ENCODE measurements around the gene JPH4.

DNA sequence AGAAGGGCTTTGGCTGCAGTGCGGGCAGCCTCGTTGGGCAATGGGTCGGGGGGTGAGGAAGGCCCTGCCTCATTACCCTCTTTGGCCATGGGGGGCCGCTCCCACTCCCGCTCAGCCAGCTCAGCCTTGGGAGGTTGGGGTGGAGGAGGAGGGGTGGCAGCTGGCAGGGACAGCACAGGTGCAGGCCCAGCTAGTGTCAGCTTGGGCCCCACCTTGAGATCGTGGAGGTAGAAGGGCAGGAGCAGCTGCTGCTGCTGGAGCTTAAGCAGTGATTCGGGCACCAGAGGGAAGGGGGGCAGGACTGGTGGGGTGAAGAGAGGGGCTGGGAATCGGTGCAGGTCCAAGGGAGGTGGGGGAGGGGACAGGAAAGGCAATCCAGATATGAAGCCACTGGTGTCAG lies 53.0 kb downstream of the JPH4 start:
- TF ChIP-seq EZH2phosphoT487 (IDR thresholded peaks at IDR 0.05) (no peak), EZH2 (IDR thresholded peaks at IDR 0.05) (no peak)
- TF ChIP-seq, protein P1, sequence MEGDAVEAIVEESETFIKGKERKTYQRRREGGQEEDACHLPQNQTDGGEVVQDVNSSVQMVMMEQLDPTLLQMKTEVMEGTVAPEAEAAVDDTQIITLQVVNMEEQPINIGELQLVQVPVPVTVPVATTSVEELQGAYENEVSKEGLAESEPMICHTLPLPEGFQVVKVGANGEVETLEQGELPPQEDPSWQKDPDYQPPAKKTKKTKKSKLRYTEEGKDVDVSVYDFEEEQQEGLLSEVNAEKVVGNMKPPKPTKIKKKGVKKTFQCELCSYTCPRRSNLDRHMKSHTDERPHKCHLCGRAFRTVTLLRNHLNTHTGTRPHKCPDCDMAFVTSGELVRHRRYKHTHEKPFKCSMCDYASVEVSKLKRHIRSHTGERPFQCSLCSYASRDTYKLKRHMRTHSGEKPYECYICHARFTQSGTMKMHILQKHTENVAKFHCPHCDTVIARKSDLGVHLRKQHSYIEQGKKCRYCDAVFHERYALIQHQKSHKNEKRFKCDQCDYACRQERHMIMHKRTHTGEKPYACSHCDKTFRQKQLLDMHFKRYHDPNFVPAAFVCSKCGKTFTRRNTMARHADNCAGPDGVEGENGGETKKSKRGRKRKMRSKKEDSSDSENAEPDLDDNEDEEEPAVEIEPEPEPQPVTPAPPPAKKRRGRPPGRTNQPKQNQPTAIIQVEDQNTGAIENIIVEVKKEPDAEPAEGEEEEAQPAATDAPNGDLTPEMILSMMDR (IDR thresholded peaks at IDR 0.05): no peak
